HEK293 (cell line): Measurements from ENCODE around the gene WDR86.

Source experiments
- IKZF3 ChIP-seq: fragments of 450-650 bp; IDR thresholded peaks from 2 replicates; pipeline ENCODE4 v1.5.0; 2018; ENCODE audit warnings: missing biosample characterization, mild to moderate bottlenecking, missing genetic modification characterization, moderate library complexity
- KLF1 ChIP-seq: fragments of 450-650 bp; formaldehyde crosslinking; IDR thresholded peaks from 2 replicates; pipeline ENCODE4 v1.5.1; 2016; ENCODE audit warnings: missing biosample characterization, missing genetic modification characterization
- REPIN1 ChIP-seq: fragments of 450-650 bp; formaldehyde crosslinking; IDR thresholded peaks from 2 replicates; pipeline ENCODE4 v1.5.1; 2017; ENCODE audit warnings: missing biosample characterization, missing genetic modification characterization, low read depth
- ZBTB1 ChIP-seq: fragments of 450-650 bp; formaldehyde crosslinking; IDR thresholded peaks from 2 replicates; pipeline ENCODE4 v1.5.1; 2016; ENCODE audit warnings: missing biosample characterization, missing genetic modification characterization
- ZBTB48 ChIP-seq: fragments of 450-650 bp; formaldehyde crosslinking; IDR thresholded peaks from 2 replicates; pipeline ENCODE4 v1.5.1; 2016; ENCODE audit warnings: missing biosample characterization, missing genetic modification characterization
- ZFP3 ChIP-seq: fragments of 450-650 bp; formaldehyde crosslinking; IDR thresholded peaks from 2 replicates; pipeline ENCODE4 v1.5.1; 2016; ENCODE audit warnings: low read depth, missing biosample characterization, missing genetic modification characterization
- ZFP41 ChIP-seq: fragments of 450-650 bp; formaldehyde crosslinking; IDR thresholded peaks from 2 replicates; pipeline ENCODE4 v1.5.1; 2016; ENCODE audit warnings: missing biosample characterization, missing genetic modification characterization, borderline replicate concordance
- ZNF155 ChIP-seq: fragments of 450-650 bp; formaldehyde crosslinking; IDR thresholded peaks from 2 replicates; pipeline ENCODE4 v1.5.1; 2016; ENCODE audit warnings: missing biosample characterization, missing genetic modification characterization
- ZNF221 ChIP-seq: fragments of 450-650 bp; formaldehyde crosslinking; IDR thresholded peaks from 2 replicates; pipeline ENCODE4 v1.5.1; 2017; ENCODE audit warnings: missing biosample characterization, missing genetic modification characterization, borderline replicate concordance
- ZNF24 ChIP-seq: fragments of 450-650 bp; formaldehyde crosslinking; IDR thresholded peaks from 2 replicates; pipeline ENCODE4 v1.5.1; 2016; ENCODE audit warnings: missing biosample characterization, missing genetic modification characterization
- ZNF274 ChIP-seq, 2 experiments: fragments of 200-500 bp in 1 of 2; fragments of 450-650 bp in 1 of 2; sonication (Bioruptor generic) in 1 of 2; formaldehyde crosslinking in 1 of 2; IDR thresholded peaks; 2 replicates each; pipeline versions ENCODE4 v1.5.1 to v1.6.1; 2014 to 2016; ENCODE audit warnings: borderline replicate concordance in 1 of 2, inconsistent platforms in 1 of 2, low read length in 1 of 2, missing biosample characterization in 1 of 2, missing genetic modification characterization in 1 of 2
- ZNF341 ChIP-seq: fragments of 450-650 bp; formaldehyde crosslinking; IDR thresholded peaks from 2 replicates; pipeline ENCODE4; 2016; ENCODE audit warnings: low read depth, missing biosample characterization, missing genetic modification characterization
- ZNF350 ChIP-seq: fragments of 450-650 bp; formaldehyde crosslinking; IDR thresholded peaks from 2 replicates; pipeline ENCODE4 v1.5.0; 2017; ENCODE audit warnings: missing biosample characterization, mild to moderate bottlenecking, missing genetic modification characterization
- ZNF37A ChIP-seq: fragments of 450-650 bp; IDR thresholded peaks from 2 replicates; pipeline ENCODE4 v1.5.1; 2018; ENCODE audit warnings: missing biosample characterization, missing genetic modification characterization
- ZNF394 ChIP-seq: fragments of 450-650 bp; formaldehyde crosslinking; IDR thresholded peaks from 2 replicates; pipeline ENCODE4 v1.5.1; 2016; ENCODE audit warnings: missing biosample characterization, missing genetic modification characterization, mild to moderate bottlenecking, moderate library complexity, borderline replicate concordance
- ZNF529 ChIP-seq: fragments of 450-650 bp; formaldehyde crosslinking; IDR thresholded peaks from 2 replicates; pipeline ENCODE4 v1.5.1; 2017; ENCODE audit warnings: missing genetic modification characterization, missing biosample characterization; ENCODE audit not compliant: insufficient replicate concordance
- ZNF596 ChIP-seq: fragments of 450-650 bp; IDR thresholded peaks from 2 replicates; pipeline ENCODE4 v1.5.0; 2018; ENCODE audit warnings: missing biosample characterization, mild to moderate bottlenecking, missing genetic modification characterization, moderate library complexity
- ZNF658 ChIP-seq: fragments of 450-650 bp; formaldehyde crosslinking; IDR thresholded peaks from 2 replicates; pipeline ENCODE4; 2016; ENCODE audit warnings: missing biosample characterization, missing genetic modification characterization
- ZNF664 ChIP-seq: fragments of 450-650 bp; formaldehyde crosslinking; IDR thresholded peaks from 2 replicates; pipeline ENCODE4 v1.5.1; 2016; ENCODE audit warnings: missing biosample characterization, missing genetic modification characterization
- ZNF776 ChIP-seq: fragments of 450-650 bp; formaldehyde crosslinking; IDR thresholded peaks from 2 replicates; pipeline ENCODE4 v1.5.0; 2017; ENCODE audit warnings: missing biosample characterization, missing genetic modification characterization, borderline replicate concordance
- TF ChIP-seq, protein P1 (sequence below): fragments of 450-650 bp; formaldehyde crosslinking; IDR thresholded peaks from 2 replicates; pipeline ENCODE4 v1.5.1; 2017; ENCODE audit warnings: missing biosample characterization, missing genetic modification characterization
- TF ChIP-seq, protein P2 (sequence below): fragments of 450-650 bp; formaldehyde crosslinking; conservative IDR thresholded peaks from 2 replicates; pipeline ENCODE4 v1.5.1; 2016; ENCODE audit warnings: low read depth, missing biosample characterization, missing genetic modification characterization
- TF ChIP-seq, protein P3 (sequence below): IDR thresholded peaks from 2 replicates; pipeline ENCODE4 v1.6.1; 2011; ENCODE audit warnings: mild to moderate bottlenecking, low read depth, low read length, borderline replicate concordance
- TF ChIP-seq, protein P4 (sequence below): fragments of 450-650 bp; formaldehyde crosslinking; IDR thresholded peaks from 2 replicates; pipeline ENCODE4 v1.5.1; 2016; ENCODE audit warnings: missing biosample characterization, missing genetic modification characterization
- TF ChIP-seq, protein P5 (sequence below): fragments of 450-650 bp; formaldehyde crosslinking; IDR thresholded peaks from 2 replicates; pipeline ENCODE4 v1.5.1; 2017; ENCODE audit warnings: missing biosample characterization, mild to moderate bottlenecking, missing genetic modification characterization, moderate library complexity

Gene WDR86

DNA sequence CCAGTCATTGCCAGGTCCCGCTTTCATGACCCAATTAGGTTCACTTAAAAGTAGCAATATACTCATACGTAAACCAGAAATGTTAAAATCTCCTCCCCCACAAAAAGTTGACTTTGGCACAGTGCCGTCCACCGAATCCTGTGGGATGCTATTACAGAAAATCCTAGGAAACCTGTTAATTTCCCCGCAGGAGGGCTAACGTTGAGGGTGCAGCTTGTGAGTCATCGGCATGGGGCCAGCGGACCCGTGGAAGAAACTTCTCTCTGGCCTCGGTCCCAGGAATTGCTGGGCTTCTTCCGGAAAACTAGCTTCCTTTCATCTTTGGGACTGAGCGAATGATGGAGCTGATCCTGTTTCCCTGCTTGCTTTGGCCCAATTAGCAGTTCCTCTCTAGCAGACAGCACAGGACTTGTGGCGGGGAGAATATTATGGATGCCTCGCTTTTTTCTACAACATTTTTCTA lies 16.6 kb upstream of the WDR86 start (continued):
- TF ChIP-seq, protein P1, sequence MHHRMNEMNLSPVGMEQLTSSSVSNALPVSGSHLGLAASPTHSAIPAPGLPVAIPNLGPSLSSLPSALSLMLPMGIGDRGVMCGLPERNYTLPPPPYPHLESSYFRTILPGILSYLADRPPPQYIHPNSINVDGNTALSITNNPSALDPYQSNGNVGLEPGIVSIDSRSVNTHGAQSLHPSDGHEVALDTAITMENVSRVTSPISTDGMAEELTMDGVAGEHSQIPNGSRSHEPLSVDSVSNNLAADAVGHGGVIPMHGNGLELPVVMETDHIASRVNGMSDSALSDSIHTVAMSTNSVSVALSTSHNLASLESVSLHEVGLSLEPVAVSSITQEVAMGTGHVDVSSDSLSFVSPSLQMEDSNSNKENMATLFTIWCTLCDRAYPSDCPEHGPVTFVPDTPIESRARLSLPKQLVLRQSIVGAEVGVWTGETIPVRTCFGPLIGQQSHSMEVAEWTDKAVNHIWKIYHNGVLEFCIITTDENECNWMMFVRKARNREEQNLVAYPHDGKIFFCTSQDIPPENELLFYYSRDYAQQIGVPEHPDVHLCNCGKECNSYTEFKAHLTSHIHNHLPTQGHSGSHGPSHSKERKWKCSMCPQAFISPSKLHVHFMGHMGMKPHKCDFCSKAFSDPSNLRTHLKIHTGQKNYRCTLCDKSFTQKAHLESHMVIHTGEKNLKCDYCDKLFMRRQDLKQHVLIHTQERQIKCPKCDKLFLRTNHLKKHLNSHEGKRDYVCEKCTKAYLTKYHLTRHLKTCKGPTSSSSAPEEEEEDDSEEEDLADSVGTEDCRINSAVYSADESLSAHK (tag by site-specific recombination): peak; percentile 89
- TF ChIP-seq ZNF776 (no peak), ZNF529 (tag by site-specific recombination) (peak; percentile 4), ZNF394 (peak; percentile 69), IKZF3 (peak; percentile 96), REPIN1 (tag by site-specific recombination) (no peak), ZNF274 (IDR thresholded peaks at IDR 0.05; ENCODE audit: low read length) (no peak), ZNF274 (tag by site-specific recombination; IDR thresholded peaks at IDR 0.05; ENCODE audit: borderline replicate concordance) (no peak), ZNF155 (tag by site-specific recombination) (no peak), ZBTB48 (tag by site-specific recombination) (peak; percentile 31; the same call in 1 of the 2 replicates), ZFP41 (tag by site-specific recombination) (no peak), ZNF341 (peak; percentile 51), ZNF664 (tag by site-specific recombination) (no peak; the same call in 1 of the 2 replicates), ZNF24 (tag by site-specific recombination) (peak; percentile 90), ZFP3 (tag by site-specific recombination) (no peak), ZNF37A (tag by site-specific recombination) (no peak), ZBTB1 (tag by site-specific recombination) (no peak), ZNF596 (tag by site-specific recombination) (no peak), ZNF350 (tag by site-specific recombination) (no peak), KLF1 (0 out of 2 replicates have a peak, but pooled peaks have one; percentile 12), ZNF221 (tag by site-specific recombination) (no peak), ZNF658 (tag by site-specific recombination) (no peak)
- TF ChIP-seq, protein P2, sequence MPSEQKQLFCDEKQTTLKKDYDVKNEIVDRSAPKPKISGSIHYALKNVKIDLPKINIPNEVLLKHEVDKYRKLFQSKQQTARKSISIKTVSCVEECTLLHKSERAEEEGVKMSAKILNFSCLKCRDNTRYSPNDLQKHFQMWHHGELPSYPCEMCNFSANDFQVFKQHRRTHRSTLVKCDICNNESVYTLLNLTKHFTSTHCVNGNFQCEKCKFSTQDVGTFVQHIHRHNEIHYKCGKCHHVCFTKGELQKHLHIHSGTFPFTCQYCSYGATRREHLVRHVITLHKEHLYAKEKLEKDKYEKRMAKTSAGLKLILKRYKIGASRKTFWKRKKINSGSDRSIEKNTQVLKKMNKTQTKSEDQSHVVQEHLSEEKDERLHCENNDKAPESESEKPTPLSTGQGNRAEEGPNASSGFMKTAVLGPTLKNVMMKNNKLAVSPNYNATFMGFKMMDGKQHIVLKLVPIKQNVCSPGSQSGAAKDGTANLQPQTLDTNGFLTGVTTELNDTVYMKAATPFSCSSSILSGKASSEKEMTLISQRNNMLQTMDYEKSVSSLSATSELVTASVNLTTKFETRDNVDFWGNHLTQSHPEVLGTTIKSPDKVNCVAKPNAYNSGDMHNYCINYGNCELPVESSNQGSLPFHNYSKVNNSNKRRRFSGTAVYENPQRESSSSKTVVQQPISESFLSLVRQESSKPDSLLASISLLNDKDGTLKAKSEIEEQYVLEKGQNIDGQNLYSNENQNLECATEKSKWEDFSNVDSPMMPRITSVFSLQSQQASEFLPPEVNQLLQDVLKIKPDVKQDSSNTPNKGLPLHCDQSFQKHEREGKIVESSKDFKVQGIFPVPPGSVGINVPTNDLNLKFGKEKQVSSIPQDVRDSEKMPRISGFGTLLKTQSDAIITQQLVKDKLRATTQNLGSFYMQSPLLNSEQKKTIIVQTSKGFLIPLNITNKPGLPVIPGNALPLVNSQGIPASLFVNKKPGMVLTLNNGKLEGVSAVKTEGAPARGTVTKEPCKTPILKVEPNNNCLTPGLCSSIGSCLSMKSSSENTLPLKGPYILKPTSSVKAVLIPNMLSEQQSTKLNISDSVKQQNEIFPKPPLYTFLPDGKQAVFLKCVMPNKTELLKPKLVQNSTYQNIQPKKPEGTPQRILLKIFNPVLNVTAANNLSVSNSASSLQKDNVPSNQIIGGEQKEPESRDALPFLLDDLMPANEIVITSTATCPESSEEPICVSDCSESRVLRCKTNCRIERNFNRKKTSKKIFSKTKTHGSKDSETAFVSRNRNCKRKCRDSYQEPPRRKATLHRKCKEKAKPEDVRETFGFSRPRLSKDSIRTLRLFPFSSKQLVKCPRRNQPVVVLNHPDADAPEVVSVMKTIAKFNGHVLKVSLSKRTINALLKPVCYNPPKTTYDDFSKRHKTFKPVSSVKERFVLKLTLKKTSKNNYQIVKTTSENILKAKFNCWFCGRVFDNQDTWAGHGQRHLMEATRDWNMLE (tag by site-specific recombination): peak; percentile 43; the same call in 1 of the 2 replicates
- TF ChIP-seq, protein P3, sequence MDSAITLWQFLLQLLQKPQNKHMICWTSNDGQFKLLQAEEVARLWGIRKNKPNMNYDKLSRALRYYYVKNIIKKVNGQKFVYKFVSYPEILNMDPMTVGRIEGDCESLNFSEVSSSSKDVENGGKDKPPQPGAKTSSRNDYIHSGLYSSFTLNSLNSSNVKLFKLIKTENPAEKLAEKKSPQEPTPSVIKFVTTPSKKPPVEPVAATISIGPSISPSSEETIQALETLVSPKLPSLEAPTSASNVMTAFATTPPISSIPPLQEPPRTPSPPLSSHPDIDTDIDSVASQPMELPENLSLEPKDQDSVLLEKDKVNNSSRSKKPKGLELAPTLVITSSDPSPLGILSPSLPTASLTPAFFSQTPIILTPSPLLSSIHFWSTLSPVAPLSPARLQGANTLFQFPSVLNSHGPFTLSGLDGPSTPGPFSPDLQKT: no peak
- TF ChIP-seq, protein P4, sequence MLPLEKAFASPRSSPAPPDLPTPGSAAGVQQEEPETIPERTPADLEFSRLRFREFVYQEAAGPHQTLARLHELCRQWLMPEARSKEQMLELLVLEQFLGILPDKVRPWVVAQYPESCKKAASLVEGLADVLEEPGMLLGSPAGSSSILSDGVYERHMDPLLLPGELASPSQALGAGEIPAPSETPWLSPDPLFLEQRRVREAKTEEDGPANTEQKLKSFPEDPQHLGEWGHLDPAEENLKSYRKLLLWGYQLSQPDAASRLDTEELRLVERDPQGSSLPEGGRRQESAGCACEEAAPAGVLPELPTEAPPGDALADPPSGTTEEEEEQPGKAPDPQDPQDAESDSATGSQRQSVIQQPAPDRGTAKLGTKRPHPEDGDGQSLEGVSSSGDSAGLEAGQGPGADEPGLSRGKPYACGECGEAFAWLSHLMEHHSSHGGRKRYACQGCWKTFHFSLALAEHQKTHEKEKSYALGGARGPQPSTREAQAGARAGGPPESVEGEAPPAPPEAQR (tag by site-specific recombination): no peak
- TF ChIP-seq, protein P5, sequence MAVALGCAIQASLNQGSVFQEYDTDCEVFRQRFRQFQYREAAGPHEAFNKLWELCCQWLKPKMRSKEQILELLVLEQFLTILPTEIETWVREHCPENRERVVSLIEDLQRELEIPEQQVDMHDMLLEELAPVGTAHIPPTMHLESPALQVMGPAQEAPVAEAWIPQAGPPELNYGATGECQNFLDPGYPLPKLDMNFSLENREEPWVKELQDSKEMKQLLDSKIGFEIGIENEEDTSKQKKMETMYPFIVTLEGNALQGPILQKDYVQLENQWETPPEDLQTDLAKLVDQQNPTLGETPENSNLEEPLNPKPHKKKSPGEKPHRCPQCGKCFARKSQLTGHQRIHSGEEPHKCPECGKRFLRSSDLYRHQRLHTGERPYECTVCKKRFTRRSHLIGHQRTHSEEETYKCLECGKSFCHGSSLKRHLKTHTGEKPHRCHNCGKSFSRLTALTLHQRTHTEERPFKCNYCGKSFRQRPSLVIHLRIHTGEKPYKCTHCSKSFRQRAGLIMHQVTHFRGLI (tag by site-specific recombination): peak; percentile 71
